Measurements from ENCODE around the gene HGS.

HGS gene

GRCh38 chr17:81717766-81718089, 33.9 kb downstream of the HGS start:
- H2AFZ ChIP-seq (ENCODE audit: insufficient read depth, low read length, poor library complexity) = no peak overlapping the region
- no peak overlapping the region for H3K4me3 ChIP-seq (ENCODE audit: low read depth, low read length)
- H2BK12ac ChIP-seq (ENCODE audit: low read length) = no peak overlapping the region
- H3K27ac ChIP-seq (ENCODE audit: low read depth, low read length) = no peak overlapping the region
- WGBS (ENCODE audit: extremely low coverage, insufficient coverage, insufficient read length) = no CpG with 5 or more reads among the region's 9 CpGs
- H4K8ac ChIP-seq (ENCODE audit: low read depth, low read length) = no peak overlapping the region
- peaks cover 2% of the 10 kb centered on the region for H3K79me2 ChIP-seq (ENCODE audit: control insufficient read depth, insufficient read depth, low read length, poor library complexity)
- DNase-seq = no peak
- H3K79me1 ChIP-seq (ENCODE audit: low read length) = no peaks in the 10 kb centered on the region
- H4K91ac ChIP-seq (ENCODE audit: low read depth, low read length) = no peak overlapping the region
- no peaks in the 10 kb centered on the region for H3K9me3 ChIP-seq (ENCODE audit: insufficient read depth, low read depth, low read length)
- no peak overlapping the region for H3K4me2 ChIP-seq (ENCODE audit: low read length)
- H4K12ac ChIP-seq (ENCODE audit: low read depth, low read length) = no peak overlapping the region
- H3K14ac ChIP-seq (ENCODE audit: low read length) = no peak overlapping the region
- no peak overlapping the region for H3K18ac ChIP-seq (ENCODE audit: low read length)
- no peak overlapping the region for H3K23ac ChIP-seq (ENCODE audit: low read length)
- peaks cover 14 to 15% of the 10 kb centered on the region in 2 experiments for H3K4me1 ChIP-seq (ENCODE audit: control insufficient read depth in 1 of 2, insufficient read depth in 2 of 2, low read length in 2 of 2)
- H3K27me3 ChIP-seq (ENCODE audit: insufficient read depth, low read length) = no peaks in the 10 kb centered on the region
- no peak overlapping the region for H3K9ac ChIP-seq (ENCODE audit: low read length)
- no peak overlapping the region for H3K4ac ChIP-seq (ENCODE audit: low read depth, low read length)
- no peak overlapping the region for H2BK5ac ChIP-seq (ENCODE audit: low read depth, low read length, poor library complexity)
- no peak overlapping the region for H2AK5ac ChIP-seq (ENCODE audit: low read length)
- H2BK120ac ChIP-seq (ENCODE audit: insufficient read depth, low read length, poor library complexity) = no peak overlapping the region
- peaks cover 13 to 21% of the 10 kb centered on the region in 2 experiments for H3K36me3 ChIP-seq (ENCODE audit: control insufficient read depth in 1 of 2, insufficient read depth in 2 of 2, low read length in 2 of 2)

- Histone ChIP-seq H2AK5ac (ENCODE audit: low read length) (no peak overlapping the region), H4K12ac (ENCODE audit: low read depth, low read length) (no peak overlapping the region), H3K9ac (ENCODE audit: low read length) (no peak overlapping the region), H3K14ac (ENCODE audit: low read length) (no peak overlapping the region), H3K4ac (ENCODE audit: low read depth, low read length) (no peak overlapping the region), H2BK5ac (ENCODE audit: low read depth, low read length, poor library complexity) (no peak overlapping the region), H3K36me3 (ENCODE audit: control insufficient read depth in 1 of 2, insufficient read depth in 2 of 2, low read length in 2 of 2) (peaks cover 13 to 21% of the 10 kb centered on the region in 2 experiments), H3K4me2 (ENCODE audit: low read length) (no peak overlapping the region), H3K9me3 (ENCODE audit: insufficient read depth, low read depth, low read length) (no peaks in the 10 kb centered on the region), H4K91ac (ENCODE audit: low read depth, low read length) (no peak overlapping the region), H3K27ac (ENCODE audit: low read depth, low read length) (no peak overlapping the region), H4K8ac (ENCODE audit: low read depth, low read length) (no peak overlapping the region), H3K4me1 (ENCODE audit: control insufficient read depth in 1 of 2, insufficient read depth in 2 of 2, low read length in 2 of 2) (peaks cover 4% of the 10 kb centered on the region in 2 experiments), H2BK12ac (ENCODE audit: low read length) (no peak overlapping the region), H3K79me1 (ENCODE audit: low read length) (no peaks in the 10 kb centered on the region), H2AFZ (ENCODE audit: insufficient read depth, low read length, poor library complexity) (no peak overlapping the region), H3K4me3 (ENCODE audit: low read depth, low read length) (no peak overlapping the region), H3K23ac (ENCODE audit: low read length) (no peak overlapping the region), H3K18ac (ENCODE audit: low read length) (no peak overlapping the region), H3K27me3 (ENCODE audit: insufficient read depth, low read length) (no peaks in the 10 kb centered on the region), H3K79me2 (ENCODE audit: control insufficient read depth, insufficient read depth, low read length, poor library complexity) (no peaks in the 10 kb centered on the region), H2BK120ac (ENCODE audit: insufficient read depth, low read length, poor library complexity) (no peak overlapping the region)
- no CpG with 5 or more reads among the region's 33 CpGs for WGBS (ENCODE audit: extremely low coverage, insufficient coverage, insufficient read length)
- DNase-seq = no peak
These were observed 35.8 kb downstream of the HGS start for GRCh38 chr17:81719410-81720266.

- Histone ChIP-seq H2AFZ (ENCODE audit: insufficient read depth, low read length, poor library complexity) (no peak overlapping the region), H4K8ac (ENCODE audit: low read depth, low read length) (no peak overlapping the region), H3K4me1 (ENCODE audit: control insufficient read depth in 1 of 2, insufficient read depth in 2 of 2, low read length in 2 of 2) (peaks cover 4% of the 10 kb centered on the region in 2 experiments)
These were observed 36.7 kb downstream of the HGS start for GRCh38 chr17:81720267-81721071.

GRCh38 chr17:81722184-81723120, 38.6 kb downstream of the HGS start:
- H3K18ac ChIP-seq (ENCODE audit: low read length) = no peak overlapping the region
- no peak overlapping the region for H3K4me2 ChIP-seq (ENCODE audit: low read length)
- H3K27me3 ChIP-seq (ENCODE audit: insufficient read depth, low read length) = no peaks in the 10 kb centered on the region
- H3K36me3 ChIP-seq (ENCODE audit: control insufficient read depth in 1 of 2, insufficient read depth in 2 of 2, low read length in 2 of 2) = peaks cover 7 to 9% of the 10 kb centered on the region in 2 experiments
- no peak overlapping the region for H2BK12ac ChIP-seq (ENCODE audit: low read length)
- H3K79me2 ChIP-seq (ENCODE audit: control insufficient read depth, insufficient read depth, low read length, poor library complexity) = no peaks in the 10 kb centered on the region
- H3K4me1 ChIP-seq (ENCODE audit: control insufficient read depth in 1 of 2, insufficient read depth in 2 of 2, low read length in 2 of 2) = peaks cover 4% of the 10 kb centered on the region in 2 experiments
- no peak overlapping the region for H3K23ac ChIP-seq (ENCODE audit: low read length)
- no peak for DNase-seq
- no peak overlapping the region for H3K14ac ChIP-seq (ENCODE audit: low read length)
- no peak overlapping the region for H2BK5ac ChIP-seq (ENCODE audit: low read depth, low read length, poor library complexity)
- no peak overlapping the region for H2BK120ac ChIP-seq (ENCODE audit: insufficient read depth, low read length, poor library complexity)
- H2AFZ ChIP-seq (ENCODE audit: insufficient read depth, low read length, poor library complexity) = no peak overlapping the region
- H2AK5ac ChIP-seq (ENCODE audit: low read length) = no peak overlapping the region
- no peak overlapping the region for H4K8ac ChIP-seq (ENCODE audit: low read depth, low read length)
- WGBS (ENCODE audit: extremely low coverage, insufficient coverage, insufficient read length) = no CpG with 5 or more reads among the region's 10 CpGs
- no peaks in the 10 kb centered on the region for H3K9me3 ChIP-seq (ENCODE audit: insufficient read depth, low read depth, low read length)
- no peak overlapping the region for H4K12ac ChIP-seq (ENCODE audit: low read depth, low read length)
- H3K79me1 ChIP-seq (ENCODE audit: low read length) = no peaks in the 10 kb centered on the region
- no peak overlapping the region for H3K4me3 ChIP-seq (ENCODE audit: low read depth, low read length)
- no peak overlapping the region for H4K91ac ChIP-seq (ENCODE audit: low read depth, low read length)
- H3K4ac ChIP-seq (ENCODE audit: low read depth, low read length) = no peak overlapping the region
- no peak overlapping the region for H3K27ac ChIP-seq (ENCODE audit: low read depth, low read length)
- no peak overlapping the region for H3K9ac ChIP-seq (ENCODE audit: low read length)

More at GRCh38 chr17:81720267-81721071, 36.7 kb downstream of the HGS start:
- no peak for DNase-seq
- H3K9me3 ChIP-seq (ENCODE audit: insufficient read depth, low read depth, low read length) = no peaks in the 10 kb centered on the region
- H3K4ac ChIP-seq (ENCODE audit: low read depth, low read length) = no peak overlapping the region
- H2BK120ac ChIP-seq (ENCODE audit: insufficient read depth, low read length, poor library complexity) = no peak overlapping the region
- H3K9ac ChIP-seq (ENCODE audit: low read length) = no peak overlapping the region
- peaks cover 13 to 18% of the 10 kb centered on the region in 2 experiments for H3K36me3 ChIP-seq (ENCODE audit: control insufficient read depth in 1 of 2, insufficient read depth in 2 of 2, low read length in 2 of 2)
- H3K23ac ChIP-seq (ENCODE audit: low read length) = no peak overlapping the region
- no peak overlapping the region for H3K18ac ChIP-seq (ENCODE audit: low read length)
- H4K12ac ChIP-seq (ENCODE audit: low read depth, low read length) = no peak overlapping the region
- H3K4me2 ChIP-seq (ENCODE audit: low read length) = no peak overlapping the region
- H2BK5ac ChIP-seq (ENCODE audit: low read depth, low read length, poor library complexity) = no peak overlapping the region
- H2AK5ac ChIP-seq (ENCODE audit: low read length) = no peak overlapping the region
- WGBS (ENCODE audit: extremely low coverage, insufficient coverage, insufficient read length) = no CpG with 5 or more reads among the region's 33 CpGs
- H3K27ac ChIP-seq (ENCODE audit: low read depth, low read length) = no peak overlapping the region
- H4K91ac ChIP-seq (ENCODE audit: low read depth, low read length) = no peak overlapping the region
- H2BK12ac ChIP-seq (ENCODE audit: low read length) = no peak overlapping the region
- H3K14ac ChIP-seq (ENCODE audit: low read length) = no peak overlapping the region
- no peak overlapping the region for H3K4me3 ChIP-seq (ENCODE audit: low read depth, low read length)
- no peaks in the 10 kb centered on the region for H3K79me2 ChIP-seq (ENCODE audit: control insufficient read depth, insufficient read depth, low read length, poor library complexity)
- H3K79me1 ChIP-seq (ENCODE audit: low read length) = no peaks in the 10 kb centered on the region
- no peaks in the 10 kb centered on the region for H3K27me3 ChIP-seq (ENCODE audit: insufficient read depth, low read length)
